Stimulated activated naive CD8-positive, alpha-beta T cell treated with anti-CD3 and anti-CD28 coated beads, Interleukin-15, Interleukin-2, amounts not matched to agents 100 ng/mL and 50 ng/mL, for 24 hours (primary cell): Measurements from ENCODE around the gene SGSH.
"Not testable (repeated sequence)": the region's sequence is repeated elsewhere in the genome, so short reads cannot be mapped to it uniquely, and the experiment has no call there.

Experiments
- H3K27ac Mint-ChIP-seq: one replicate; pipeline ENCODE4 v1.8.0; 2021; ENCODE audit warnings: mild to moderate bottlenecking, mixed read lengths
- H3K27me3 Mint-ChIP-seq: one replicate; pipeline ENCODE4 v1.8.0; 2021; ENCODE audit warnings: mixed read lengths
- H3K36me3 Mint-ChIP-seq: one replicate; pipeline ENCODE4 v1.8.0; 2021; ENCODE audit warnings: low read depth, mixed read lengths
- H3K4me1 Mint-ChIP-seq: one replicate; pipeline ENCODE4 v1.8.0; 2021; ENCODE audit warnings: low read depth, mixed read lengths
- H3K4me3 Mint-ChIP-seq: one replicate; pipeline ENCODE4 v1.8.0; 2021; ENCODE audit warnings: mild to moderate bottlenecking, mixed read lengths
- H3K9me3 Mint-ChIP-seq: one replicate; pipeline ENCODE4 v1.8.0; 2021; ENCODE audit warnings: mixed read lengths

SGSH gene

DNA sequence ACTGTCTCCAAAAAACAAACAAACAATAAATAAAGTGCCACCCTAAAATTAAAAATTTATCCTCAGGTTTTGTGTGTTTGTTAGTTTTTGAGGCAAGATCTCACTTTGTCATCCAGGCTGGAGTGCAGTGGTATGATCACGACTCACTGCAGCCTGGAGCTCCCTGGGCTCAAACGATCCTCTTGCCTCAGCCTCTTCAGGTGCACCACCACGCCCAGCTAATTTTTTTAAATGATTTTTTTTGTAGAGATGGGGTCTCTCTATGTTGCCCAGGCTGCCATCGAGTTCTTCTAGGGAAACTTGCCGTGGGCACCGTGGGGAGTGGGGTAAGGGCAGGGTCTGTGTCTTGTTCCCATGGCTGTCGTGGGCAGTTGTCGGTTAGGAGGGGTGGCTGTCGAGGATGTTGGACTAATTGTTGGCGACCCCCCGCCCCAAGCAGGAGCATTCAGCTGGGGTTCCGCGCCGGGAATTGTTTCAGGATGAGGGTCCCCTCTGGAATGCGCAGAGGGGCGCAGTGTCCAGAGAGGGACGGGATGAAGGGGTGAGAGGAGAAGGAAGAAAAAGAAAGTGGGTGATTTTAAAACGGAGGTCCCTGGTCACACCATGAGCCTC is 39.4 kb upstream of the SGSH start:
- Mint-ChIP-seq H3K27me3 (no peaks in the 10 kb centered on the region), H3K36me3 (peaks cover 3% of the 10 kb centered on the region), H3K4me3 (peak overlapping the region; percentile 84), H3K27ac (peak overlapping the region; percentile 89), H3K4me1 (peaks cover 72% of the 10 kb centered on the region), H3K9me3 (no peaks in the 10 kb centered on the region)

DNA sequence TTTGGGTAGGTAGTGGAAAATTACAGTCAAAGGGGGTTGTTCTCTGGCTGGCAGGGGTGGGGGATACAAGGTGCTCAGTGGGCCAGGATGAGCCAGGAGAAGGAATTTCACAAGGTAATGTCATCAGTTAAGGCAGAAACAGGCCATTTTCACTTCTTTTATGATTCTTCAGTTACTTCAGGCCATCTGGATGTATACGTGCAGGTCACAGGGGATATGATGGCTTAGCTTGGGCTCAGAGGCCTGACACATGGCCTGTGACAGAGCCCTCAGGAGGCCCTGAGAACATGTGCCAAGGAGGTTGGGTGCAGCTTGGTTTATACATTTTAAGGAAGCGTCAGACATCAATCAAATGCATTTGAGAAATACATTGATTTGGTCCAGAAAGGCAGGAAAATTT is 38.2 kb upstream of the SGSH start:
- peak overlapping the region; percentile 54 for H3K4me3 Mint-ChIP-seq

DNA sequence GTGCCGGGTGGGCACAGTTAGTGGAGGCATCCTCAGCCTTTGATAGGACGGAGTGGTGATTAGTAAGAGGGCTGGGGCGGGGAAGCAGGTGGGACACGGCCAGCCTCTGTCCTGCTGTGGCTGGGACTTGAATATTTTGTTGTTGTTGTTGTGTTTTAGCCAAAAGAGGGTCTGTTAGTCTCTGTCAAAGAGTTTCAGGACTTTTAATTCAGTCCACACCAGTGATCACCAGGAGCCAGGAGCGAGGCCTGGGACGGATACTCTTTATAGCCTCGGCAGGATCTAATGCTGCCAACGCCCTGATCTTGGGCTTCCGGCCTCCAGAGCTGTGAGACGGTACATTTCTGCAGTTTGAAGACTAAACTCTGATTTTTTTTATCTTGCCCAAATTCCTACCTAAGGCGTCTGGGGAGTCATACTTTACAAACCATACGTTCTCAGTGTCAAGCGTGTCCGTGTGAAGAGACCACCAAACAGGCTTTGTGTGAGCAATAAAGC is 37.6 kb upstream of the SGSH start:
- Mint-ChIP-seq H3K36me3 (no peaks in the 10 kb centered on the region), H3K4me1 (peaks cover 79% of the 10 kb centered on the region), H3K9me3 (no peaks in the 10 kb centered on the region), H3K27ac (peak overlapping the region; percentile 89), H3K4me3 (no peak overlapping the region), H3K27me3 (no peaks in the 10 kb centered on the region)

More for the DNA sequence above, 38.2 kb upstream of the SGSH start:
- peaks cover 79% of the 10 kb centered on the region for H3K4me1 Mint-ChIP-seq
- peak overlapping the region; percentile 89 for H3K27ac Mint-ChIP-seq
- H3K27me3 Mint-ChIP-seq, H3K36me3 Mint-ChIP-seq, H3K9me3 Mint-ChIP-seq: not testable (repeated sequence)

DNA sequence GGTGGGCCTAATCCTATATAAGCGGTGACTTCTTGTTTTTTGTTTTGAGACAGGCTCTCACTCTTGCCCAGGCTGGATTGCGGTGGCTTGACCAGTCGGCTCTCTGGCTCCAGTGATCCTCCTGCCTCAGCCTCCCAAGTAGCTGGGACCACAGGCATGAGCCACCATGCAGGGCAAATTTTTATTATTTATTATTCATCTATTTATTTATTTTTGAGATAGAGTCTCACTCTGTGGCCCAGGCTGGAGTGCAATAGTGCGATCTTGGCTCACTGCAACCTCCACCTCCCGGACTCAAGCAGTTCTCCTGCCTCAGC is 35.9 kb upstream of the SGSH start:
- H3K4me1 Mint-ChIP-seq, result peaks cover 71% of the 10 kb centered on the region
- no peaks in the 10 kb centered on the region for H3K9me3 Mint-ChIP-seq
- no peaks in the 10 kb centered on the region for H3K27me3 Mint-ChIP-seq
- no peak overlapping the region for H3K4me3 Mint-ChIP-seq
- peak overlapping the region; percentile 87 for H3K27ac Mint-ChIP-seq
- H3K36me3 Mint-ChIP-seq, result no peaks in the 10 kb centered on the region

DNA sequence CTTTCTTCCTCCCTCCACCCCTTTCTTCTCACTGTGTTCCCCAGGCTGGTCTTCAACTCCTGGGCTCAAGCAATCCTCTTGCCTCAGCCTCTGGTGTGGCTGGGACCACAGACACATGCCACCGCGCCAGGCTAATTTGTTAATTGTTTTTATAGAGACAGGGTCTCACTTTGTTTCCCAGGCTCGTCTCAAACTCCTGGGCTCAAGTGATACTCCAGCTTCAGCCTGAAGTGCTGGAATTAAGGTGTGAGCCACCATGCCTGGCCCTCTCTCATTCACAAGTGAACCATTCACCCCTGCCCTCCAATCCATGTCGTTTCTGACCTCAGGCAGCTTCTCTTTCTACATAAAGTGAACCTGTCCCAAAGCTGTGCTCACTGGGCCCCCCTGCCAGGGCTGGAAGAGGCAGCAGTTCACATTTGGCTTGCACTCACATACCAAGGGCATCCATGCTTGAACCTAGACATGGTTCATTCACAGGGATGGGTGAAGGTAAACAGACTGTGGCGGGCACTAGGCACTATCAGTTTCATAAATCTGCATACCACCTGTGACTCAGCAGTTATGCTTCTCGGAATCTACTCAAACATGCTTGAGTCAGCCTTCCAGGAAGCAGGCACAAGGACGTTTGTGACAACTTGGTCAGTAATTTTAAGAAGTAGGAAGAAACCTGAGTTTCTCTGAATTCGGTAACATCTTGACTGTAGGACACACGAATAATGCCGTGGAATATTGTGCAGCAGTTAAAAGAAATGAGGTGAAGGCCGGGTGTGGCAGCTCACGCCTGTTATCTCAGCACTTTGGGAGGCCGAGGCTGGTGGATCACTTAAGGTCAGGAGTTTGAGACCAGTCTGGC is 34.5 kb upstream of the SGSH start:
- peak overlapping the region; percentile 65 for H3K4me3 Mint-ChIP-seq

DNA sequence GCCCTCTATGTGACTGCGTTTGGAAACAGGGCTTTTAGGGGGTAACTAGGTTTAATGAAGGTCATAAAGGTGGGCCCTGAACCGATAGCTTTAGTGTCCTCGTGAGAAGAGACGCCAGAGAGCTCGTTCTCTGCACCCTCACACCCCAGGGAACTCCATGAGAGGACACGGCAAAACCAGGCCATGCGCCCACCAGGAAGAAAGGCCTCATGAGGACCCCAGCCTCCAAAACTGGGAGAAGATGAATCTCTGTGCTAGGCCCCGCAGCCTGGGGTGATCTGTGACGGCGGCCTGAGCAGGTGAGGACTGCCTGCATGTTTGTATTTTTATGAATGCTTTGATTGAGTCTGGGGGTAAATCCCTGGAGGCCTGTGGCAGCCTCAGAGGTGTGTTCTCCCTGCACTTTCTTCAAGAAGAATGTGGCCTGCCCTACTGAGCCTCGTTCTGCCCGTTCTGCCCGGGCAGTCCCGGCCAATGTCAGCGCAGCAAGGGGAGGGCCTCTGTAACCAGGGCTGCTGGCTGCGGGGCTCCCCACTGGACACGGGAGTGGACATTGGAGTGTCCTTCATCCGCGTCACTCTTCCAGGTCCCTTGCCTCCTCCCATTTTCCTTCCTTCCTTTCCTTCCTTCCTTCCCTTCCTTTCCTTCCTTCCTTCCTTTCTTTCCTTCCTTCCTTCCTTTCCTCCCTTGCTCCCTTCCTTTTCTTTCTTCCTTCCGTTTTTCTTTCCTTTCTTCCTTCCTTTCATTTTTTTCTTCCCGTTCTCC is 33.7 kb upstream of the SGSH start:
- H3K4me1 Mint-ChIP-seq, result peaks cover 60% of the 10 kb centered on the region
- H3K4me3 Mint-ChIP-seq, result no peak overlapping the region
- H3K36me3 Mint-ChIP-seq, result no peaks in the 10 kb centered on the region
- H3K27ac Mint-ChIP-seq, result peak overlapping the region; percentile 87
- H3K27me3 Mint-ChIP-seq, result no peaks in the 10 kb centered on the region
- no peaks in the 10 kb centered on the region for H3K9me3 Mint-ChIP-seq

More for the DNA sequence above, 34.5 kb upstream of the SGSH start:
- no peaks in the 10 kb centered on the region for H3K36me3 Mint-ChIP-seq
- peaks cover 68% of the 10 kb centered on the region for H3K4me1 Mint-ChIP-seq
- peak overlapping the region; percentile 87 for H3K27ac Mint-ChIP-seq
- H3K27me3 Mint-ChIP-seq, result no peaks in the 10 kb centered on the region
- no peaks in the 10 kb centered on the region for H3K9me3 Mint-ChIP-seq

DNA sequence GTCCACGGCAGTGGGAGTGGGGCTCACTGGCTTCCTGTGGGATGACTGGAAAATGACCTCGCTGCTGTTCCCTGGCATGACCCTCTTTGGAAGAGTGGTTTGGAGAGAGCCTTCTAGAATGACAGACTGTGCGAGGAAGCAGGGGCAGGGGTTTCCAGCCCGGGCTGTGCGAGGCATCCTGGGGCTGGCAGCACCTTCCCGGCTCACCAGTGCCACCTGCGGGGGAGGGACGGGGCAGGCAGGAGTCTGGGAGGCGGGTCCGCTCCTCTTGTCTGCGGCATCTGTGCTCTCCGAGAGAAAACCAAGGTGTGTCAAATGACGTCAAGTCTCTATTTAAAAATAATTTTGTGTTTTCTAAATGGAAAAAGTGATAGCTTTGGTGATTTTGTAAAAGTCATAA is 32.7 kb upstream of the SGSH start:
- Mint-ChIP-seq H3K27me3 (no peaks in the 10 kb centered on the region), H3K36me3 (no peaks in the 10 kb centered on the region), H3K4me1 (peaks cover 51% of the 10 kb centered on the region), H3K4me3 (no peak overlapping the region), H3K9me3 (no peaks in the 10 kb centered on the region), H3K27ac (peak overlapping the region; percentile 40)

DNA sequence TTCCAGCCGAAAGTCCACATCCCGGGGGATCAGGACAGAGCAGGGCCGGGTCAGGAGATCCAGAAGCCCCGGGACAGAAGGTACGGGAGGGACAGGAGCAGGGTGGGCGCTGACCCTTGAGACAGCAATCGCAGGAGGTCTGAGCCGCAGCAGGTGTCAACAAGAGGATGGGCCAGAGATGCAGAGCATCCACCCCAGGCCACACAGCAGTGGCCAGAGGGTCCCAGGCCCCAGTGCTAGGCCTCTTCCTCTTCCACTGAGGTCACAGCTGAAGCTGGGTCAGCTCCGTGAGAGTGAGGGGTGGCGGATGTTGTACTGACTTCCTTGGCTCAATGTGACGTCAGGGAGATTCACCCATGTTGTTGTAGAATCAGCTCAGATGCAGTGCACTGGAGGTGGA is 31.8 kb upstream of the SGSH start:
- no peaks in the 10 kb centered on the region for H3K36me3 Mint-ChIP-seq
- H3K9me3 Mint-ChIP-seq, result no peaks in the 10 kb centered on the region
- no peak overlapping the region for H3K27ac Mint-ChIP-seq
- peaks cover 44% of the 10 kb centered on the region for H3K4me1 Mint-ChIP-seq
- no peak overlapping the region for H3K4me3 Mint-ChIP-seq
- no peaks in the 10 kb centered on the region for H3K27me3 Mint-ChIP-seq

DNA sequence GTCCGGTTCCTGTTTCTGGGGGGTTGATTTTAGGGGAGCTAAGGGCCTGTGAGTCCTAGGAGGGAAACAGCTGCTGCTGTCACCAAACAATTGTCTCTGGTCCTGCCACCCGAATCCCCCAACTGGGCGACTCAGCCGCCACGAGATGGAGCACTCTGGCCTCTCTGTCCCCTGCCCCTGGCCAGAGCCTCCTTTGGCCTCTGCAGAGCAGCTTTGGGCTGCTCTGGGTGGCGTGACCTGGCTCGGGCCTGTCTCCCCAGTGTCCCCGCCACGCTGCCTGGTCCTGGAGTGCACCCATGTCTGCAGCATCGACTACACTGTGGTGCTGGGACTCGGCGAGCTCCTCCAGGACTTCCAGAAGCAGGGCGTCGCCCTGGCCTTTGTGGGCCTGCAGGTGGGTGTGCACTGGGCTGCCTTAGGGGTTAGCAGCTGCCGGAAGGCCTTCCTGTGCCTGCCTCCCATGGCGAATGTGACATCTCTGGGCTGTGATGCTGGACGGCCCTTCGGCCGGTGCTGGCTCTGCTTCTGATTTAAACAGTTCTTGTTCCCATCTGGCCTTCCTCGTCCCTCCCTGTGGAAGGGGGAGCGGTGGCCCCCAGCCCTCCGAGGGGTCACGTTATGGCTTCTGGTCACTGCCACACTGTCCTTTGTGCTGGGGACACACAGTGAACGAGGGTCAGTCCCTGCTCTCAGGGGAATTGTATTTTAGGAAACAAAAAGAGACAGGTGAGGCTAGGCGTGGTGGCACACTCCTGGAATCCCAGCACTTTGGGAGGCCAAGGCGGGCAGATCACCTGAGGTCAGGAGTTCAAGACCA is 29.0 kb upstream of the SGSH start:
- H3K27me3 Mint-ChIP-seq, result no peaks in the 10 kb centered on the region
- H3K4me3 Mint-ChIP-seq, result no peak overlapping the region
- no peaks in the 10 kb centered on the region for H3K9me3 Mint-ChIP-seq
- peaks cover 20% of the 10 kb centered on the region for H3K4me1 Mint-ChIP-seq
- no peaks in the 10 kb centered on the region for H3K36me3 Mint-ChIP-seq
- no peak overlapping the region for H3K27ac Mint-ChIP-seq

DNA sequence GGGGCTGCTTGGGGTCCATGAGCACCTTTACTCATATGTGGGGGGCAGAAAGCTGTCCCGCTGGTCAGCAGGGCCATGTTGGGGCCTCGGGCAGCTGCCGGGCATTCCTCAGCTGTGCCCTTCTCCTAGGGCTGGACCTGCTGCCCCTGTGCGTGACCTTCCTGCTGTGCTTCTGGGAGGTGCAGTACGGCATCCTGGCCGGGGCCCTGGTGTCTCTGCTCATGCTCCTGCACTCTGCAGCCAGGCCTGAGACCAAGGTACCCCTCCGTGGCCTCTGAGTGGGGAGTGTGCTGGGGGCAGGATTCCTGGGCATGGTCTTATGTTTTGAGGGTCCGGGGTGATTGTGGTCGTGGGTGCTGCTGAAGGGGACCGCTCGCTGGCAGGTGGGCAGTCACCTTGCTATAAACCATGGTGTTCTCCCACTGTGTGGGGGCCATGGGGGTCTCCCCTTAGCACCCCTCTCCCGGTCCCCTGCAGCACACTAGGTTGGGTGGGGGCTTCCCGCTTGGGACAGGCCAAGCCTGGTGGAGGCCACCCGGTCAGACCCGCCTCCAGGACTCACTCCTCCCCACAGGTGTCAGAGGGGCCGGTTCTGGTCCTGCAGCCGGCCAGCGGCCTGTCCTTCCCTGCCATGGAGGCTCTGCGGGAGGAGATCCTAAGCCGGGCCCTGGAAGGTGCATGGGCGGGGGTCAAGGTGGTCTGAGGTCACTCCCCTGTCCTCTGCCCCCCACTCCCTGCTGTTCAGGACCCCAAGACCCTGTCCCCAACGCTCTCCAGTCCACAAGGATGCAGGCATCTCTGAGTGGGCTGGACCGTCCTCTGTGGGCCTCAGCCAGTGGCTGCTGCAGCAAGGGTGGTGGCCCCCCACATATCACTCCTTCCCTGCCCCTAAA is 28.1 kb upstream of the SGSH start:
- Mint-ChIP-seq H3K9me3 (no peaks in the 10 kb centered on the region), H3K27ac (no peak overlapping the region), H3K27me3 (no peaks in the 10 kb centered on the region), H3K36me3 (no peaks in the 10 kb centered on the region), H3K4me1 (peaks cover 11% of the 10 kb centered on the region), H3K4me3 (no peak overlapping the region)

DNA sequence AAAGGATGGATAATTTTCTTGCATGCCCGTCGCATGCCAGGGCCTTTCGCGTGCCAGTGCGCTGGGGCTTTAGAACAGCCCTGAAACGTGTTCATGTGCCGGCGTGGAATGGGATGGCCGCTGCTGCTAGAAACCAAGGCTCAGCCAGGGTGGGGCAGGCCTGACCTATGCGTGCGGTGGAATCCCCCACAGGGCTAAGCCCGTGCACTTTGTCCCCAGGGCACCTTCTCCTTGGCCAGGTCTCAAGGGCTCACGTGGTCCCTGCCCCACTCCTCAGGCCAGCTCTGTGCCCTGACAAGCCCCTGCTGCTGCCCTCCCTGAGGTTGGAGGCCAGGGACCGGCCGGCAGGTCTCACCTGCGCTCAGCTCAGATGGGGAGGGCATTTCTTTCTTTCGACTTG is 27.4 kb upstream of the SGSH start:
- H3K9me3 Mint-ChIP-seq, result no peaks in the 10 kb centered on the region
- H3K4me1 Mint-ChIP-seq, result peaks cover 5% of the 10 kb centered on the region
- no peak overlapping the region for H3K4me3 Mint-ChIP-seq
- no peaks in the 10 kb centered on the region for H3K27me3 Mint-ChIP-seq
- H3K36me3 Mint-ChIP-seq, result no peaks in the 10 kb centered on the region
- H3K27ac Mint-ChIP-seq, result no peak overlapping the region

DNA sequence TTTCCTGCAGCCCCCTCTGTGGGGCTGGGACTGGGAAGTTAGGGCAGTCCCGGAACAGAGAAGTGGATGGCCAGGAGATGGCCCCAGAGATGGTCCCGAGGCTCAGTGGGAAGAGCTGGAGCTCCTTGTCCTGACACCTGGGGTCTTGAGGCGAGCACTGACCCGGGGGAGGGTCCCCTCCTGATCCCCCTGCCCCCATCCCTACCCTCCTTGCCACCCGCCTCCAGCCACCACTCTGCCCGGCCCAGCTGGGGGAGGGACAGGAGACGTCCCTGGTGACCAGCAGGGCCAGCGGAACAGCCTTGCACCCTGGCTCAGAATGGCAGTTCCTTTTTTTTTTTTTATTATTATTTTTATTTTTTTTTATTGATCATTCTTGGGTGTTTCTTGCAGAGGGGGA is 26.6 kb upstream of the SGSH start:
- Mint-ChIP-seq H3K9me3 (no peaks in the 10 kb centered on the region), H3K36me3 (no peaks in the 10 kb centered on the region), H3K4me3 (no peak overlapping the region), H3K27me3 (no peaks in the 10 kb centered on the region), H3K27ac (no peak overlapping the region), H3K4me1 (no peaks in the 10 kb centered on the region)

DNA sequence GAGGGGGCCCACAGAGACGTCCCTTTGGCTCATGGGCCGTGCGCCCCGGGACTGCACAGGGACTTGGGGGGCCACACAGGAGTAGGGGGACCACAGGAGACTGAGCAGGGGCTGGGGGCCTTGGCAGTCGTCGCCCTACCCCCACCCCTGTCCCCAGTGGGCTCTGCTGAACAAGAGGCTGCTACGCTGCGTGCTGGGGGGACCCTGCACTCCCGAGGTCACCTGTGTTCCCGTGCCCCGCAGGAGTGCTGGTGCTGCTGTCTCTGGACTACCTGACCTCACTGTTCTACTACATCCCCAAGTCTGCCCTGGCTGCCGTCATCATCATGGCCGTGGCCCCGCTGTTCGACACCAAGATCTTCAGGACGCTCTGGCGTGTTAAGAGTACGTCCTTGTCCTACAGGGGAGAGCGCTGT is 26.1 kb upstream of the SGSH start:
- Mint-ChIP-seq H3K36me3 (no peaks in the 10 kb centered on the region), H3K27me3 (no peaks in the 10 kb centered on the region), H3K4me3 (no peak overlapping the region), H3K27ac (no peak overlapping the region), H3K4me1 (no peaks in the 10 kb centered on the region), H3K9me3 (no peaks in the 10 kb centered on the region)
